Stimulated activated CD4-positive, alpha-beta T cell treated with anti-CD3 and anti-CD28 coated beads, Interleukin-12 subunit alpha, Interleukin-12 subunit beta, amount 100 ng/mL, for 4 hours (primary cell): ENCODE data around the gene WNT10A.
"Not testable (repeated sequence)": the region's sequence is repeated elsewhere in the genome, so short reads cannot be mapped to it uniquely, and the experiment has no call there.

Experiments used
- DNase-seq: peaks from one replicate; pipeline ENCODE4 v3.0.0-alpha.2; 2020

Gene WNT10A

DNA sequence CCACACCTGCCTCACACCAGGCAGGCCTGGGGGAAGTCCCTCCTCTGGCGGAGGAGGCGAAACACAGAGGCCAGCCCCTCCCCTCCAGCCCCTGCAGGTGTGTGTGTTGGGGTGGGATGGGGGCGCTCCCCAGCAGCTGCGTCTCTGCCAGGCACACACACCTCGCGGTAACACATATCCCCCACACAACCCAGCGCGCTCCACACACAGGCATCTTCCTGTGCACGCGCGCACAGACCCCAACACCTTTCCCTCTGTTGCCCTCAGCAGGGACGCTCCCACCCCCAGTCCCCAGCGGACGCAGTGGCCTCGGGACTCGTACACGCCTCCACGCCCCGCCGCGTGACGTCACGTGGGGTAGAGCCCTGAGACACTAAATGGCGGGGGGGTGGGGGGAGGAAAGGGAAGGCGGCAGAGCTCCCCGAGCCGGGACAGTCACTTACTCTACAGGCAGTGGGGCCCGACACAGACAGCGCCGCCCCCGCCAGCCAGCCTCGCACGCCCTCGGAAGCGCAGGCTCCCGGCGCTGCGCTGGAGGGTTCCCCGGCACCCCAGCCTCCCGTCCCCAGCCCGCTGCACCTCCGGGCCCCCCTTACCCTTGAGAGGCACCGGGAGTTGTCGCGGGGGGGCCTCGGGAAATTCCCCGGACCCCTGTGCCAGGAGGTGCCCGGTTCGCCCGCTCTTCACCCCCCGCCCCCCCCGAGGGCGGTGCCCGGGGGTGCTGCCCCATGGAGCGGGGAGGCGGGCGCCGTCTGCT is at the start of gene WNT10A:
WNT10A (plus strand) TSS at position 751 of the 757 bp plus-strand sequence. CDS start 144 bp downstream, outside the sequence.
- peak; percentile 68 for DNase-seq

GRCh38 chr2:218831378-218831990 is 49.2 kb upstream of the WNT10A start, which contains the start of gene PRKAG3:
Gene PRKAG3 (minus strand): TSS chr2:218831803.
- no peak for DNase-seq

- DNase-seq = no peak
Measured at GRCh38 chr2:218832081-218832480, 48.6 kb upstream of the WNT10A start.

- DNase-seq = no peak
Measured at GRCh38 chr2:218832520-218832919, 48.1 kb upstream of the WNT10A start.

DNA sequence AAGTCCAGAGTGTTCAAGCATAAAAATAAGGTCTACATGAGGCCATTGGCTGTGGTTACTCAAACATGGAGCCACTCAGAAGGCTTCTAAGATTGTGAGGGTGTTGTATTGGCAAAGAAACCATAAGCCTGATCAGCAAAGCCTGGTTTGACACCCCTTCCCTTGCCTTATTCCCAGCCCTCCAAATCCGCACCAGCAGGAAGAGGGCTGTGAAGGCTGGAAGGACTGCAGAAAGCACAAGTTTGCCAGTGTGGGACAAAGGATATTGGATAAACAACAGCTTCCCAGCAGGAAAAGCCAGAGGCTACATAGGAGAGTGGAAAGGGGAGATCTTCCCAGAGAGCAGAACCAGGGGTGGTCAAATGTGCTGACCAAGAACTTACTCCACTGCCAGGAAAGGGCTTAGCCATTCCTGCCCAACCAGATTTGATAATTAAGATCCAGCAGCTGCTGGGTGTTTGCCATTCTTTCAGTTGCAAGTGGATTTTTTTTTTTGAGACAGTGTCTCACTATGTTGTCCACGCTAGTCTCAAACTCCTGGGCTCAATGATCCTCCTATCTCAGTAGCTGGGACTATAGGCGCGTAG is 47.5 kb upstream of the WNT10A start:
- no peak for DNase-seq

- no peak for DNase-seq
Measured at GRCh38 chr2:218834685-218835084, 46.0 kb upstream of the WNT10A start.

DNA sequence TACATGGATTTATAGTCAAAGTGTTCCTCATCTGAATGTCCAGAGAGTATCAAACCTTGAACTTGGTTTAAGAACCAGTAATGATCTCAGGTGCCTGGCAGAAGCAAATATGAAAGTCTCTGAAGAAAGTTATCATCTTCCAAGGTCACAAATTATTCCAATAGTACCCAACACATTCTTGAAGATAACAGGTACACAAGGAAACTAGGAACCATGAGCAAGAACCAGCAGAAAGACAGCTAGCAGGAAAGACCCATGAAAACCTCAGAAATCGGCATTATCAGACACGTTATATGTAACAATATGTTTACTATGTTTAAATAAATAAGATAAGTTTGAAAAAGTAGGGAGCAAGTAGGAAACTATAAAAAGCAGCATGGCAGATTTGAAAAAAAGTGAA is 43.2 kb upstream of the WNT10A start:
- no peak for DNase-seq

DNA sequence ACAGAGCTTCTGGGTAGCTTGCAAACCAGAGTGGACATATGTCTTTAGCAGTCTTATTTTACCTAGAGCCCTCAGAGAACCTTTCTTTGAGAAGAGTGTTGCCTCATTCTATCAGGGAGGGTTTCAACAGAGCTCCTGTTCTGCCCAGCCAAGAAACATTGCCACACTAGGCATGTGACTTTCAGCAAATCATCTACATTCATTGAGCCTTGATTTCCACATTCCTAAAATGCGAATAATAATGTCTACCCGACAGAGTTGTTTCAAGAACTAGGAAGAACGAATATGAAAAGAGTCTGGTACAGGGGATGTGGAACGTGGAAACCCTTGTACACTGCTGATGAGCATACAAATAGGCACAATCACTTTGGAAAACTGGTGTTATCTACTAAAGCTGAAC is 41.2 kb upstream of the WNT10A start:
- no peak for DNase-seq

GRCh38 chr2:218839888-218840287 is 40.8 kb upstream of the WNT10A start:
- DNase-seq = no peak

DNA sequence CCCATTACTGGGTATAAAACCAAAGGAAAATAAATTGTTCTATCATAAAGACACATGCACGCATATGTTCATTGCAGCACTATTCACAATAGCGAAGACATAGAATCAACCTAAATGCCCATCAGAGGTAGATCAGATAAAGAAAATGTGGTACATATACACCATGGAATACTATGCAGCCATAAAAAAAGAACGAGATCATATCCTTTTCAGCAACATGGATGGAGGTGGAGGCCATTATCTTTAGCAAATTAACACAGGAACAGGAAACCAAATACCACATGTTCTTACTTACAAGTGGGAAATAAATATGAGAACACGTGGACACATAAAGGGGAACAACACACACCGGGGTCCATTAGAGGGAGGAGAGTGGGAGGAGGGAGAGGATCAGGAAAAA is 36.3 kb upstream of the WNT10A start:
- not testable (repeated sequence) for DNase-seq

DNA sequence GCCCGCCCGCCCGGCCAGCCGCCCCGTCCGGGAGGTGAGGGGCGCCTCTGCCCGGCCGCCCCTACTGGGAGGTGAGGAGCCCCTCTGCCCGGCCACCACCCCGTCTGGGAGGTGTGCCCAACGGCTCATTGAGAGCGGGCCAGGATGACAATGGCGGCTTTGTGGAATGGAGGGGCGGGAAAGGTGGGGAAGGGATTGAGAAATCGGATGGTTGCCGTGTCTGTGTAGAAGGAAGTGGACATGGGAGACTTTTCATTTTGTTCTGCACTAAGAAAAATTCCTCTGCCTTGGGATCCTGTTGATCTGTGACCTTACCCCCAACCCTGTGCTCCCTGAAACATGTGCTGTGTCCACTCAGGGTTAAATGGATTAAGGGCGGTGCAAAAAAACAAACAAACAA is 33.7 kb upstream of the WNT10A start:
- DNase-seq = not testable (repeated sequence)

DNA sequence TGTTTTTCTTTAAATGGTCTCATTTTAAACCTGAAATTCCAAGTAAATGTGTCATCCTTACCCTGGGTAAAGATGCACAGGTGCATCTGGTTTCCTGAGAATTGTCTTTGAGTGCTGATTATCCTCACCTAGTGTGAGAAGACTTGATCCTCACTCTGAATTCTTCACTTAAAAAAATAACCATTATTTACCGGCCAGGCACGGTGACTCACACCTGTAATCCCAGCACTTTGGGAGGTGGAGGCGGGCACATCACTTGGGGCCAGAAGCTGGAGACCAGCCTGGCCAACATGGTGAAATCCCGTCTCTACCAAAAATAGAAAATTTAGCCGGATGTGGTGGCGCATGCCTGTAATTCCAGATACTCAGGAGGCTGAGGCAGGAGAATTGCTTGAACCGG is 30.9 kb upstream of the WNT10A start:
- DNase-seq = no peak

DNA sequence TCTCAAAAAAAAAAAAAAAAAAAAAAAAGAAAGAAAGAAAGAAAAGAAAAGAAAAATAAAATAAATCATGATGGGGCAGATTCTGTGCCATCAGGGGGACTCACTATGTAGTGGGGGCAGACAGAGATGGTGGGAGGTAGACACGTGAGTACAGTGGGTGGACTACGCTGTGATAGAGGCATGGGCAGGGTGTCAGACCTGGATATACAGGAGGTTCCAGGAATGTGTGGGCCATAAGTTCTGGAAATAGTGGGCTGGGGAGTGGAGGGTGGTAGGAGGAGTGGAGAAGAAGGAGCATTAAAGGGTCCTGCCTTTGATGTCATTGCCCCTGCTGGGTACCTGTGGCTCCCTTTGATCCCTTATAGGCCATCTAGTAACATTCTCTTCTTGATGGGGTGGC is 29.9 kb upstream of the WNT10A start:
- DNase-seq = no peak

DNA sequence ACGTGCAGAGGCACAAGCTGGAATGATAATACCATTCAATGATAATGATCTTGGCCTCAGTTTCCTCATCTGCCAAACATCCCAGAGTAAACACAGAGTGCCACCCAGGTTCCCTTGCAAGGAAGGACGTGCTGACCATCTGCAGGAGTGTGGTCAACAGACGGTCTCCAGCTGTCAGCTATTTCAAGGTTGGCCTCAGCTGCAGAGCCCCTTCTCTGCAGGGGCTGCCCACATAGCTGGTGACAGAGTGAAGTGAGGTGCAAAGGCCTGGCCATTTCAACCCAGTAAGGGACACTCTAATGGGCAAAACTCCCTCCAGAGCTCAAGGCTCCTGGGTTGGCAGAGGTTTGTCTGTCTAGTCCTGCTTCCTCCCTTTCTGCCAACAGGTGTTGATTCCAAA is 29.4 kb upstream of the WNT10A start:
- DNase-seq = no peak

DNA sequence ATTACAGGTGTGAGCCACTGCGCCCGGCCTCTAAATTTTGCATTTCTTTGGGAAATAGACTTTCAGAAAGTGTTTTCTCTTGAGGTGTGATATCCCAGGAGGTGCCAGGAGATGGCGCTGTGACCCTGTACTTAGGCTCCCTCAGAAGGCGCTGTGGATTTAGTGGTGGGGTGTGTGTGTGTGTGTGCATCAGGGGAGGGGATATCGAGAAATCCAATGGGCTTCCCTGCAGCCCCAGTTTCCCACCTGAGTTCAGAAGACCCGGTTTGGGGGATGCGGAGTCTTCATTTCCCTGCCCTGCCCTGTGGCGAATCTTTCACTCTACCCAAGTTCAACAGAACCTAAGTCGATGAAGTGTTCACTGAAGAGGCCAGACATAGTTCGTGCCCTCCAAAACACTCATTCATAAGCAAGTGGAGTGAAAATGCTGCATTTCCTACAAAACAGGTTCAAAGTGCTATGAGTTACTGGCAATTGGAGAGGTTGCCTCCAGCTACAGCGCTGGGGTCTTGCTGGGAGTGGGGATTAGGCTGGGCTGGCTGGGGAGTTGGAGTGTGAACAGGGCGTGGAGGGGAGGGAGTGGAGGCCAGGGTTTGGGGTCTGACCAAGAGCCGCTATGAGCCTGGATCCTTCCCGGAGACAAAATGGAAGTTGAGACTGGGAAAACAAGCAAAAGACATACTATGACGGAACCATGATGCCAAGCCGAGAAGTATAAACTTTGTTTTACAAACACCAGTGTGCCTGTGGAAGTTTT is 27.6 kb upstream of the WNT10A start:
- DNase-seq = peak; percentile 70

DNA sequence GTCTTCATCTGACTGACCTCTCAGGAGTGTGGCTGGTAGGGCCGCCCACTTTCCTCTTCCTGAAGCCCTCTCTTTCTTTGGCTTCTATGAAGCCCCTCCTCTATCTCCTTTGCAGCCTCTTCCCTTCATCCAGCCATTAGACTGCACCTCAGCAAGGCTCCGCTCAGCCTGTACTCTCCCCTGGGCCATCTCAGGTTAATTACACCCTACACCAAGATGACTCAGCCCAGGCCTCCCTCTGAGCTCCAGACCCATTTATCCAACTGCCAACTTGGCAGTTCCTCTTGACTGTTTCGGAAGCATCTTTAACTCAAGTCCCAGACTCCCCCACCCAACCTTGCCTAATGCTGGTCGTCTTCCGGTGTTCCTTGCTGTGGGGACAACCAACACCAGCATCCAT is 26.9 kb upstream of the WNT10A start:
- DNase-seq = no peak

DNA sequence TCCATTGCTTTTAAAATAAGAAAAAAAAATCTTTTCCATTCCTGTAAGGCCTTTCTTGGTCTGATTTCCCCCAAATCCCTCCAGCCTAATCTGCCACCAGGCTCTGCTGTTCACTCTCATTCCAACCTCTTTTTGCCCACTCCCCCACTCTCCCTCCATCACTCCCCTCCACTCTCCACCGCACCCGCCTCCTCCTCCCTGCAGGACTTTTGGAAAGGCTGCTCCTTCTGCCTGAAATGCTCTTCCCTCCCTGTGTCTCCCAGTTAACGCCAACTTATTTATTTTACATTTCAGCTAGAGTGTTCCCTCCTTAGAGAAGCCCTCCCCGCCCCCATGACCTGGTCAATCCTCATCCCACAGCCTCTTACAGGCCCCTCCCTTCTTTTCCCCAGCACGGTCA is 25.8 kb upstream of the WNT10A start:
- no peak for DNase-seq

DNA sequence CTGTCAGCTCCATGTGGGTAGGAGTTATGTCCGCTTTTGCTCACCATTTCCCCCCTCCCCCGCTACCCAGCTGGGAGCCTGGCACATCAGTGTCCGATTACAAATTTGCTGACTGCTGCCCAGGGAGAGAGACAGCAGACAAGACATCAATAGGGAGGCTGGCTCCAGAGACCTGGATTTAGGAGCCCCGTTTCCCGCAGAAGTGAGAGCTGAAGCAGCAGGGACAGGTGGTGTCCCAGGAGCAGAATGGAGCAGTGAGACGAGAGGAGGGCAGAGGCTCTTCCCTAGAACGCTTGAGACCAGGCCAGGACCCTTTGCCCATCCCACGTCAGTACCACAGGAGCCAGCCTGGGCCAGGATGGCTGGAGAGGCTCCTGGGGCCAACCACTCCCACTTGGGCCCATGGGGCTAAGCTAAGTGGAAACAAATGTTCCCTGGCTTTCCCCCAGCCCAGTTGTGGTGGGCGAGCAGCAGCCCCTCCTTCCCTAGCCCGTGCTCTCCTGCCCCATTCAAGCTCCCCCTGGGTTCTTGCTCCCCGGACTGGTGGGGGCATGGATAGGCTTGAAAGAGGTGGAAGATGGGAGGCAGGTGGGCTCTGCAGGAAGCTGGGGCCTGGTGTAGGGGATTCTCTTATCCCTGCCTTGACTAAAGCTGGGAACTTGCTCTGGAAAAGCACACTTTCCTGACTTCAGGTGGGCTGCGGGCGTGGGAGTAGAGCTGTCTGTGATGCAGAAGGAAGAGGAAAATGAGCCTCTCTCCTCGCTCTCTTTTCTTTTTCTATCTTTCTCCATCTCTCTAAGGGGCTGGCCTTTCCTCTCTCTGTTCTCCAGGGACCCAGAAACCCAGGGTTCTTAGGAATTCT is 25.1 kb upstream of the WNT10A start:
- DNase-seq = no peak

DNA sequence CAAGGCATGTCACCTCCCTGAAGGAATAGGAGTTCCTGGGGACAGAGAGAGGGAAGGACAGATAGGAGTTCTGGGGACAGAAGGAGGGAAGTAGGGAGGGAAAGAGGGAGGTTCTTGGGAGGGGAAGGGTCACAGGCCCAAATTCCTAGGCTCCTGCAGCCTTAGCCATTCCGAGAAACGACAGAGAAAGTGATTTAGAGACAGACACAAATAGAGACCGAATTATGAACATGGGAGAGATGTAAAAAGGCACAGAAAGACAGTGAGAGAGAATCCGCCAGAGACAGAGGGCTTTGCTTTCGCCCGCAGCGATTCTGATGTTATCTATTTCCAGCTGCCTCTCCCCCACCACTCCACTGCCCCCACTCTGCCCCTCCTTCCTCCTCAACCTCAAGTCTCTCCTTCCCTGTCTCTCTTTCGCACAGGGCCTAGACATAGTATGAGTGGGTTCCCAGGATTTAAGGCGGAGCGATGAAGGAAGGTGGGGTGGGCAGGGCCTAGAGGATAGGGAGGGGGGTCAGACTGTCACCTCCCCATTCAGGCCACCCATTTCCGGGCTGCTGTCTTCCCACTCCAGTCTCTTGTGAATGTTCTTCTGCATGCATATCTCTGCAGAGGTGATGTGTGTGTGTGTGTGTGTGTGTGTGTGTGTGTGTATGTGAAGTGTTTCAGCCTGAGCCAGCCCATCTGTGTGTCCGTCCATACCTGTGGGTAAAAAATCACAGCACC is 24.3 kb upstream of the WNT10A start:
- DNase-seq = no peak

DNA sequence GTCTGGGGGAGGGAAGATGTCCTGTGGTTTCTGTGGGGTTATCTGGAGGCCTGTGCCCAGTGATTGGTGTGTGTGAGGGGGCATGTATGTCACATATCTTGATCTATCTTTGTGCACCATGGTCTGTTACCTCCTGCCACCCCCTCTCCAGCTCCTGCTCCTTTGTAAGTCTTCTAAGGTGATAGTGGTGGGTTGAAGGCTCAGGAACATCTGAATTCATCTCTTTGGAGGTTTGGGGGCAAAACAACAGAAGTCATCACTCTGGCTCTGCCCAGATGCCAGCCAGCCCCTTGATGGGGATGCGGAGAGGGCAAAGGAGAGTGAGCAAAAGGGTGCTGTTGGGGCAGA is 23.8 kb upstream of the WNT10A start:
- no peak for DNase-seq

DNA sequence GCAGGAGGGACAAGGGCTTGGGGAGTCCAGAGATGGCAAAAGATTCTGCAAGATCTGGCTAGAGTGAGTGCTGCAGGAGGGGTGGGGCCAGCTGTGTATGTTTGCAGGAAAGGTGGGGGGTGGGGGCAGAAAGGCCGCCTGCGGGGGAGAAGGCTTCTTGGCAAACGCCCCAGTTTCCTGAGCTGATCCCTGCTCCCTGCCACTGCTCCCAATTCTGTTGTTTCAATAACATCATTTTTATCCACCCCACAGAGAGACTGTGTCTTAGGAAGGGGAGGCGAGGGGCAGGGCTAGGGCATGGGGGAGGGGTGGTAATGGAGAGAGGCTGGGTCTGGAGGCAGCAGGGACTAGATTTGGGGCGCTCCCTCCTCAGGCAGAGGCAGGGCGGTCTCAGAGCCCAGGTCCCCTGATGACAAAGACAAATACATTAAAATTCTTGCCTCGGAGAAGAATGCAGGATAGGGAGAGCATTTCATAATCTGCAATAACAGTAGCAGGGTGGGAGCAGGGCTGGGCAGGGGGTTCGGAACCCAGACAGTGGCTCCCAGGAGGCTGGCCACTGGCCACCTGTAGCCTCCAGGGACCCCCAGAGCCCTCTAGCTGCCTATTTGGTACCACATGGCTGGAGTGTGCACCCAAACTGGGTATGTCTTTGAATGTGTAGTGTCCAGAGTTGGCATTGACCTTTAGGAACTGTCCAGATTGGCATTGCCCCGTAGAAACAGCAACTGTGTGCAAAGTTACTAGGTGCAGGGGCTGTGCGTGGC is 23.1 kb upstream of the WNT10A start:
- DNase-seq = no peak
